Psoas muscle (tissue), 8 donors: ENCODE results near the gene PRKCA. TPM values are rescaled to one million over a fixed set of nuclear protein-coding genes. Genes with fewer than 3 reads are reported as not detected.

Experiments
- ATAC-seq, 4 donors: fragments of 200-7000 bp; cut with Tn5 transposase; one replicate each; pipeline ENCODE4 v1.9.1; 2020; ENCODE audit warnings: moderate library complexity in 3 of 4, mild to moderate bottlenecking in 2 of 4
- DNase-seq, 2 donors: peaks; one replicate each; pipeline ENCODE4 v3.0.0-alpha.2; 2020
- H3K27ac ChIP-seq: fragments of 200-600 bp; one replicate; pipeline ENCODE4 v1.8.0; 2022
- H3K27me3 ChIP-seq, 3 donors: fragments of 200-600 bp in 1 of 3; one replicate each; pipeline versions ENCODE4 v1.6.1 to v1.8.0; 2013 to 2022; ENCODE audit warnings: low read length in 2 of 3, mild to moderate bottlenecking in 2 of 3, moderate library complexity in 1 of 3; ENCODE audit not compliant: insufficient read depth in 3 of 3
- H3K36me3 ChIP-seq, 2 donors: fragments of 200-600 bp in 1 of 2; one replicate each; pipeline versions ENCODE4 v1.6.1 to v1.8.0; 2013 to 2022; ENCODE audit warnings: low read depth in 1 of 2, mild to moderate bottlenecking in 1 of 2, moderate library complexity in 1 of 2; ENCODE audit not compliant: insufficient read depth in 1 of 2
- H3K4me1 ChIP-seq: fragments of 200-600 bp; one replicate; pipeline ENCODE4 v1.8.0; 2022
- H3K4me3 ChIP-seq: fragments of 200-600 bp; one replicate; pipeline ENCODE4 v1.8.0; 2022; ENCODE audit warnings: mild to moderate bottlenecking
- H3K9me3 ChIP-seq: fragments of 200-600 bp; one replicate; pipeline ENCODE4 v1.8.0; 2022
- WGBS, 3 donors: extraction: QIAGEN DNeasy Blood & Tissue Kit; methylation state at CpG; one replicate each; pipeline versions ENCODE4 v1.1.6 to v1.1.7; 2013; 5-methylcytosine and 5-hydroxymethylcytosine counted together
- intact Hi-C, 2 donors: fragments of 100-400 bp; cut with DNase I; formaldehyde crosslinking; loops; one replicate each; pipeline versions ENCODE4 v1.11.0 to v1.14.2; 2022
- polyA plus RNA-seq, 3 donors: library from polyadenylated mRNA; stranded (reverse); fragments of 200-250 nt; gene quantifications; one replicate each; pipeline ENCODE4 v1.2.3, GENCODE V29; 2013
- total RNA-seq, 4 donors: library from RNA; stranded (reverse); fragmentation: NEBNext Ultra II Directional in 2 of 4; extraction: Animal tissue kit (Norgen Biotek cat#: 25700) in 2 of 4; gene quantifications; one replicate each; pipeline versions ENCODE4 v1.2.1 to v1.2.4, GENCODE V29; 2021 to 2023
- TF ChIP-seq, protein P1 (sequence below): fragments of 200-600 bp; IDR thresholded peaks from one replicate; pipeline ENCODE4 v1.8.0; 2022; ENCODE audit warnings: antibody characterized with exemption
- donor health status: healthy with polysubstance abuse.
- donor health status: DM: no; HTN: no; CAD: no; lungs with moderate emphysema.
- donor health status: Bipolar disorder and iron deficiency.
- donor health status: healthy.
- donor health status: DM: yes; HTN: yes; CAD: no.
- donor health status: DM: no; HTN: no; CAD: no.
- donor health status: DM: no; HTN: no; CAD: no.
- donor health status: DM: yes; HTN: yes; CAD: no.

Gene PRKCA
- total and polyA plus RNA-seq, 7 donors, result 0.35 to 15.5 (median 8.2) TPM

DNA sequence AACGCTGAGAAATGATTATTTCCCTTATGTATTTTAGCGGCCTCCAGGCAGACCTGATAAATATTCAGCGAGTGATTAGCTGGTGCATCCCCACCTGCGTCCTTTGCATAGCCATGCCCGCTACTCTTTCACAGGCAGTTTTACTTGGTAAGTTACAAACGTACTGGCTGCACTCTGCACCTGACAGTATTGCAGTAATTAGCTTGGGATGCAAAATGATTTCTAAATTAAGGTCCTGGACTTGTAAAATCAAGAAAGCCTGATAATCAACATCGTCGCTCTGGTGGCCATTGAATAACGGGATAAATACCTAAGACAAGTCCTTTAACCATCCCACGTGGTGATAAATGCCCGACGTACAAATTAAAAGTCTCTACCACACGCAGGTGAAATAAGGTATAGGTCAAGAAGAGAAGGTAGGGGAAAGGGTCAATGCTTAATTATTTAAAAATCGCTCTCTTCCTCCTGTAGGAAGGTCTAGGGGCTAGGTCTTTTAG, 998 bp upstream of the PRKCA start:
- DNase-seq, result no peak
- Histone ChIP-seq H3K4me3 (peak overlapping the region; percentile 90), H3K36me3 (no peaks in the 10 kb centered on the region), H3K27ac (no peak overlapping the region), H3K27me3 (no peaks in the 10 kb centered on the region), H3K4me1 (peaks cover 7% of the 10 kb centered on the region), H3K9me3 (no peaks in the 10 kb centered on the region)
- TF ChIP-seq, protein P1, sequence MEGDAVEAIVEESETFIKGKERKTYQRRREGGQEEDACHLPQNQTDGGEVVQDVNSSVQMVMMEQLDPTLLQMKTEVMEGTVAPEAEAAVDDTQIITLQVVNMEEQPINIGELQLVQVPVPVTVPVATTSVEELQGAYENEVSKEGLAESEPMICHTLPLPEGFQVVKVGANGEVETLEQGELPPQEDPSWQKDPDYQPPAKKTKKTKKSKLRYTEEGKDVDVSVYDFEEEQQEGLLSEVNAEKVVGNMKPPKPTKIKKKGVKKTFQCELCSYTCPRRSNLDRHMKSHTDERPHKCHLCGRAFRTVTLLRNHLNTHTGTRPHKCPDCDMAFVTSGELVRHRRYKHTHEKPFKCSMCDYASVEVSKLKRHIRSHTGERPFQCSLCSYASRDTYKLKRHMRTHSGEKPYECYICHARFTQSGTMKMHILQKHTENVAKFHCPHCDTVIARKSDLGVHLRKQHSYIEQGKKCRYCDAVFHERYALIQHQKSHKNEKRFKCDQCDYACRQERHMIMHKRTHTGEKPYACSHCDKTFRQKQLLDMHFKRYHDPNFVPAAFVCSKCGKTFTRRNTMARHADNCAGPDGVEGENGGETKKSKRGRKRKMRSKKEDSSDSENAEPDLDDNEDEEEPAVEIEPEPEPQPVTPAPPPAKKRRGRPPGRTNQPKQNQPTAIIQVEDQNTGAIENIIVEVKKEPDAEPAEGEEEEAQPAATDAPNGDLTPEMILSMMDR, result no peak
- no peak for ATAC-seq
- intact Hi-C loops, result no loop called here
- WGBS, 3 donors, result 38 to 41% (median 39%) methylated on average over 14 of the region's 14 CpGs

- H3K27me3 ChIP-seq, result no peaks in the 10 kb centered on the region
- DNase-seq (peak; percentile 43 to 75), ATAC-seq (peak; percentile 67 to 85 (median 79))
- no peaks in the 10 kb centered on the region for H3K9me3 ChIP-seq
- H3K4me1 ChIP-seq, result peaks cover 7% of the 10 kb centered on the region
- intact Hi-C loops, result loop anchor here in 1 of 2 donors (2.0 kb wide), 1 partner anchor 46 kb away; no protein-coding TSS in a partner anchor
- 0 to 1% (median 1%) methylated on average over 61 to 91 of the region's 91 CpGs for WGBS, 3 donors
- H3K27ac ChIP-seq, result peak overlapping the region; percentile 80
- H3K36me3 ChIP-seq, result no peaks in the 10 kb centered on the region
- TF ChIP-seq, protein P1, result no peak
- peak overlapping the region; percentile 90 for H3K4me3 ChIP-seq
Observed at GRCh38 chr17:66302761-66303626, 581 bp downstream of the PRKCA start.

DNA sequence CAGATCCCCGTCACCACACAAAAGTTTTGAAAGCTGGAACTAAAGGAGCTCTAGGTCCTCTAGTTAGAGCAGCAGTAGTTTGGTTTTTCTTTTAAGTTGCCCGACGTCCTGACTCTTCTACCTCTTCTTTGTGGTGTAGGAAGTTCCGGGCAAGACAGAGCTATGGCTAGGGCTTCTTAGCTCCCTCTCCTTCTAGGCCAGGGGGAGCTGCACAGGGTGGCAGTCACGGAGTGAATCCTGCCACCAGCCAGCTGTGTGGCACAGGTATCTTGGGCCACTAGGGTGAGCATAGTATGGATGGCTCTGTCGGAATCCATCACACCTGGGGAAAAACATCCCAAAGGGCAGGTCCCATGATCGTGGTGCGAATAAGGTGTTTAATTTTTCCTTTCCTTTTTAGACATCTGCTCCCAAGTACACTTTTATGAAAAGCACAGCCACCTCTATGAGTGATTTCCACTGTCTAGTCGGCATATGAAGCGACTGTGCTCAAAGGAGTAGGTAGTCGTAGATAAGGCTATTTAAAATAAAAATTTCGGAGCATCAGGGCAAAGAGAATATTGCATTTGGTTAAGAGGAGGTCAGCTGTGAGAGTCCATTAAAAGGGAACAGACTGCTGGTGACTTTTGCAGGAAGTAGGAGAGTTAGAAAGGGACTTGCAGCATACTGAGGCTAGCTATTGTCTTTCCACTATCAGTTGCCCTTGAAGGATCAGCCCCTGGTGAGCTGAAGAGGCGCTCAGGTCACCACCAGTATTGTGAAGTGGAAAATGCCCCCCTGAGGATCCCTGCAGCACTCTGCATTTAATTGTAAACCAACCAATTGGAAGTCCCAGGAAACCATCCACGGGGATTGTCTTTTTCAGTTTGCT, 2.1 kb downstream of the PRKCA start:
- Histone ChIP-seq H3K27ac (peak overlapping the region; percentile 80), H3K9me3 (no peaks in the 10 kb centered on the region), H3K36me3 (no peaks in the 10 kb centered on the region), H3K27me3 (no peaks in the 10 kb centered on the region), H3K4me1 (peaks cover 11% of the 10 kb centered on the region), H3K4me3 (peak overlapping the region; percentile 90)
- TF ChIP-seq, protein P1, result no peak
- intact Hi-C loops, result no loop called here
- DNase-seq (no peak), ATAC-seq (no peak)
- WGBS, 3 donors, result 73 to 83% (median 78%) methylated on average over 14 of the region's 14 CpGs

DNA sequence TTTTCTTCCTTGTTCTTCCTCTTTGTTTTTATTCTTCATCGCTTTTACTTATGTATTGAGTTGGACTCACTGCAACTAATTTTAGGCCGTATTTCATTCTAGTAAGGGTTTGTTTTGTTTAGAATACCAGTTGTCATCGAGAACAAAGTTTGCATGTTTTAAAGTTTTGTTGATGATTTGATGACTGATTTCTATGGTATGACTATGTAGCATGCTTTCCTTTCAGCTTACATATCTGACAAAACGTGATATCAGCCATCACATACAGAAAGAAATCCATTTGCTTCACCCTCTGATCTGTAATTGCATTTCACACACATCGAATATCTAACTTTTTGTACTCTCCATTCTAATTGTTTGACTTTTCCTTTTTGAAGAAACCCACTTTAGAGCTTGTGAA, 4.0 kb downstream of the PRKCA start:
- Histone ChIP-seq H3K36me3 (no peaks in the 10 kb centered on the region), H3K4me3 (no peak overlapping the region), H3K27ac (no peak overlapping the region), H3K9me3 (no peaks in the 10 kb centered on the region), H3K4me1 (peaks cover 17% of the 10 kb centered on the region), H3K27me3 (no peaks in the 10 kb centered on the region)
- intact Hi-C loops, result no loop called here
- ATAC-seq (no peak), DNase-seq (no peak)
- TF ChIP-seq, protein P1, result no peak
- 75 to 92% (median 83%) methylated on average over 5 of the region's 5 CpGs for WGBS, 3 donors
